B cell (primary cell): ENCODE measurements around the gene L3MBTL4.

Experiments
- CTCF ChIP-seq: fragments of 200-600 bp; IDR thresholded peaks from one replicate; pipeline ENCODE4 v1.8.0; 2022; ENCODE audit warnings: antibody characterized with exemption, mild to moderate bottlenecking
- EZH2 ChIP-seq: IDR thresholded peaks from 2 replicates; pipeline ENCODE4 v1.6.1; 2012; ENCODE audit warnings: borderline replicate concordance, low read depth, mild to moderate bottlenecking, moderate library complexity, low read length; ENCODE audit not compliant: insufficient read depth, poor library complexity, severe bottlenecking

- TF ChIP-seq CTCF (no peak), EZH2 (no peak)
These were observed 397.5 kb downstream of the L3MBTL4 start for GRCh38 chr18:6017171-6017570.
